Loucy (cell line): Measurements from ENCODE around the gene LPP.

ENCODE experiments used
- H2AFZ ChIP-seq: fragments of 200-600 bp; sonication (generic); 2 replicates; pipeline ENCODE4 v1.6.0; 2016; ENCODE audit warnings: antibody characterized with exemption, mild to moderate bottlenecking, low read length, moderate library complexity
- H3F3A ChIP-seq: fragments of 200-600 bp; 2 replicates; pipeline ENCODE4 v1.6.0; 2016; ENCODE audit warnings: antibody characterized with exemption, low read depth, mild to moderate bottlenecking
- H3K27me3 ChIP-seq: fragments of 200-600 bp; sonication (generic); 2 replicates; pipeline ENCODE4 v1.6.1; 2014; ENCODE audit warnings: low read length, mild to moderate bottlenecking; ENCODE audit not compliant: insufficient read depth, poor library complexity, severe bottlenecking
- H3K36me3 ChIP-seq: fragments of 200-600 bp; sonication (generic); 2 replicates; pipeline ENCODE4 v1.6.1; 2016; ENCODE audit warnings: low read length; ENCODE audit not compliant: insufficient read depth
- H3K4me1 ChIP-seq: fragments of 200-600 bp; sonication (generic); 2 replicates; pipeline ENCODE4 v1.5.1; 2014; ENCODE audit warnings: low read length, mild to moderate bottlenecking; ENCODE audit not compliant: insufficient read depth, poor library complexity, severe bottlenecking
- H3K4me2 ChIP-seq: fragments of 200-600 bp; sonication (generic); 2 replicates; pipeline ENCODE4 v1.6.0; 2014; ENCODE audit warnings: antibody characterized with exemption, low read length, low read depth, mild to moderate bottlenecking; ENCODE audit not compliant: poor library complexity, severe bottlenecking
- H3K4me3 ChIP-seq: fragments of 200-600 bp; sonication (generic); 2 replicates; pipeline ENCODE4 v1.5.1; 2014; ENCODE audit warnings: low read length, mild to moderate bottlenecking, mixed read lengths; ENCODE audit not compliant: poor library complexity, severe bottlenecking
- H3K79me2 ChIP-seq: fragments of 200-600 bp; sonication (generic); 2 replicates; pipeline ENCODE4 v1.6.1; 2014; ENCODE audit warnings: low read length; ENCODE audit not compliant: insufficient read depth
- H3K9ac ChIP-seq: fragments of 200-600 bp; sonication (generic); 2 replicates; pipeline ENCODE4 v1.6.0; 2014; ENCODE audit warnings: mild to moderate bottlenecking, low read depth, low read length, moderate library complexity; ENCODE audit not compliant: poor library complexity, severe bottlenecking
- H3K9me2 ChIP-seq: fragments of 200-600 bp; sonication (generic); replicated peaks from 2 replicates; pipeline ENCODE4 v1.6.1; 2016; ENCODE audit warnings: low read depth, low read length, mixed read lengths
- H3K9me3 ChIP-seq: fragments of 200-600 bp; sonication (generic); 2 replicates; pipeline ENCODE4 v1.6.1; 2014; ENCODE audit warnings: mild to moderate bottlenecking, antibody characterized with exemption, low read length, low read depth; ENCODE audit not compliant: insufficient read depth
- H4K20me1 ChIP-seq: fragments of 200-600 bp; sonication (generic); 2 replicates; pipeline ENCODE4 v1.6.0; 2014; ENCODE audit warnings: antibody characterized with exemption, low read length, mild to moderate bottlenecking; ENCODE audit not compliant: insufficient read depth, poor library complexity, severe bottlenecking
- CTCF ChIP-seq: fragments of 200-600 bp; sonication (generic); conservative IDR thresholded peaks from 2 replicates; pipeline ENCODE4 v1.5.1; 2014; ENCODE audit warnings: mild to moderate bottlenecking, antibody characterized with exemption, low read length
- EZH2phosphoT487 ChIP-seq: fragments of 200-600 bp; IDR thresholded peaks from 2 replicates; pipeline ENCODE4 v1.6.1; 2018; ENCODE audit warnings: antibody characterized with exemption, mild to moderate bottlenecking, moderate library complexity, borderline replicate concordance

The LPP gene

GRCh38 chr3:188184649-188185048 is 30.7 kb downstream of the LPP start:
- H3K9me2 ChIP-seq, result no peaks in the 10 kb centered on the region
- peaks cover 29% of the 10 kb centered on the region for H3K4me1 ChIP-seq
- no peak overlapping the region for H3K4me2 ChIP-seq
- no peak overlapping the region for H3K4me3 ChIP-seq
- peaks cover 53% of the 10 kb centered on the region for H3K79me2 ChIP-seq
- TF ChIP-seq EZH2phosphoT487, result no peak
- no peak for TF ChIP-seq CTCF
- H3K36me3 ChIP-seq, result no peaks in the 10 kb centered on the region; the same call in none of the 2 replicates
- 0 out of 2 replicates have a peak, but pooled peaks cover 3% of the 10 kb centered on the region for H3F3A ChIP-seq
- H4K20me1 ChIP-seq, result peaks cover 13% of the 10 kb centered on the region
- no peak overlapping the region for H2AFZ ChIP-seq
- no peaks in the 10 kb centered on the region for H3K27me3 ChIP-seq
- no peaks in the 10 kb centered on the region for H3K9me3 ChIP-seq
- no peak overlapping the region for H3K9ac ChIP-seq

GRCh38 chr3:188185717-188186251 is 31.8 kb downstream of the LPP start:
- 0 out of 2 replicates have a peak, but pooled peaks cover 3% of the 10 kb centered on the region for H3F3A ChIP-seq
- H3K4me3 ChIP-seq, result no peak overlapping the region
- no peaks in the 10 kb centered on the region for H3K9me2 ChIP-seq
- H3K4me2 ChIP-seq, result no peak overlapping the region
- H3K9ac ChIP-seq, result no peak overlapping the region
- peaks cover 29% of the 10 kb centered on the region for H3K4me1 ChIP-seq
- TF ChIP-seq EZH2phosphoT487 (no peak), CTCF (no peak)
- peaks cover 13% of the 10 kb centered on the region for H4K20me1 ChIP-seq
- H3K36me3 ChIP-seq, result no peaks in the 10 kb centered on the region; the same call in none of the 2 replicates
- H2AFZ ChIP-seq, result no peak overlapping the region
- no peaks in the 10 kb centered on the region for H3K9me3 ChIP-seq
- H3K79me2 ChIP-seq, result peaks cover 52% of the 10 kb centered on the region
- H3K27me3 ChIP-seq, result no peaks in the 10 kb centered on the region

GRCh38 chr3:188187053-188187452 is 33.1 kb downstream of the LPP start:
- TF ChIP-seq EZH2phosphoT487, result no peak
- no peak for TF ChIP-seq CTCF
- H3K9me3 ChIP-seq, result no peaks in the 10 kb centered on the region
- no peak overlapping the region for H3K4me3 ChIP-seq
- no peak overlapping the region for H3K9ac ChIP-seq
- H3K4me2 ChIP-seq, result no peak overlapping the region
- H3K4me1 ChIP-seq, result peaks cover 29% of the 10 kb centered on the region
- H3K27me3 ChIP-seq, result no peaks in the 10 kb centered on the region
- 0 out of 2 replicates have a peak, but pooled peaks cover 3% of the 10 kb centered on the region for H3F3A ChIP-seq
- H4K20me1 ChIP-seq, result peaks cover 13% of the 10 kb centered on the region
- peaks cover under 1% of the 10 kb centered on the region for H3K36me3 ChIP-seq
- no peak overlapping the region for H2AFZ ChIP-seq
- H3K9me2 ChIP-seq, result no peaks in the 10 kb centered on the region
- H3K79me2 ChIP-seq, result peaks cover 52% of the 10 kb centered on the region
